Thyroid gland (tissue), 4 donors: ENCODE data around the gene USP3.

Experiments
- CTCF ChIP-seq, 6 experiments: fragments of 200-600 bp in 3 of 6; fragments of 450-650 bp in 3 of 6; sonication (generic) in 3 of 6; IDR thresholded peaks; one replicate each; pipeline ENCODE4 v1.5.1; 2016 to 2019; ENCODE audit warnings: antibody characterized with exemption in 6 of 6, mild to moderate bottlenecking in 2 of 6, inconsistent platforms in 1 of 6, moderate library complexity in 1 of 6
- POLR2A ChIP-seq, 2 donors: fragments of 450-650 bp; IDR thresholded peaks; one replicate each; pipeline ENCODE4 v1.6.1; 2017; ENCODE audit warnings: antibody characterized with exemption in 2 of 2, mild to moderate bottlenecking in 2 of 2, moderate library complexity in 1 of 2

- no peak for TF ChIP-seq POLR2A (IDR thresholded peaks at IDR 0.05)
- no peak for TF ChIP-seq CTCF (IDR thresholded peaks at IDR 0.05)
Observed at GRCh38 chr15:63517202-63517601, 12.8 kb downstream of the USP3 start.
